Subcutaneous abdominal adipose tissue (tissue), 5 donors: ENCODE measurements around the gene YTHDF2.
"Not testable (repeated sequence)": the region's sequence is repeated elsewhere in the genome, so short reads cannot be mapped to it uniquely, and the experiment has no call there.

Source experiments
- H3K27ac ChIP-seq: one replicate; pipeline ENCODE4 v1.7.0; 2013; ENCODE audit warnings: low read depth, mild to moderate bottlenecking, inconsistent platforms, low read length, moderate library complexity
- H3K27me3 ChIP-seq, 5 donors: one replicate each; pipeline ENCODE4 v1.7.0; 2013; ENCODE audit warnings: low read length in 5 of 5, inconsistent platforms in 1 of 5; ENCODE audit not compliant: control insufficient read depth in 5 of 5, insufficient read depth in 4 of 5
- H3K36me3 ChIP-seq, 5 donors: one replicate each; pipeline ENCODE4 v1.7.0; 2013; ENCODE audit warnings: low read length in 5 of 5; ENCODE audit not compliant: control insufficient read depth in 5 of 5, insufficient read depth in 5 of 5
- H3K4me1 ChIP-seq, 5 donors: one replicate each; pipeline ENCODE4 v1.7.0; 2013; ENCODE audit warnings: low read length in 5 of 5, mild to moderate bottlenecking in 3 of 5, moderate library complexity in 1 of 5; ENCODE audit not compliant: control insufficient read depth in 5 of 5, insufficient read depth in 5 of 5
- H3K4me3 ChIP-seq, 5 donors: one replicate each; pipeline ENCODE4 v1.7.0; 2013; ENCODE audit warnings: low read length in 5 of 5, low read depth in 1 of 5
- H3K9ac ChIP-seq, 5 donors: one replicate each; pipeline ENCODE4 v1.7.0; 2013; ENCODE audit warnings: low read length in 5 of 5, mild to moderate bottlenecking in 4 of 5, moderate library complexity in 3 of 5
- H3K9me3 ChIP-seq, 5 donors: one replicate each; pipeline ENCODE4 v1.7.0; 2013; ENCODE audit warnings: low read length in 5 of 5; ENCODE audit not compliant: control insufficient read depth in 5 of 5
- donor health status: healthy.
- donor health status: healthy.
- donor health status: healthy.
- donor health status: healthy.
- donor health status: healthy.

YTHDF2 gene

GRCh38 chr1:28778021-28778420 is 41.3 kb downstream of the YTHDF2 start:
- Histone ChIP-seq H3K9me3 (no peaks in the 10 kb centered on the region), H3K9ac (no peak overlapping the region), H3K4me3 (no peak overlapping the region), H3K4me1 (peaks cover 3 to 19% (median 14%) of the 10 kb centered on the region in 5 donors), H3K27ac (no peak overlapping the region), H3K27me3 (no peaks in the 10 kb centered on the region), H3K36me3 (no peaks in the 10 kb centered on the region)

- no peak overlapping the region for H3K4me3 ChIP-seq
- no peaks in the 10 kb centered on the region for H3K9me3 ChIP-seq
- peak overlapping the region in 1 of 5 donors; percentile 35 for H3K9ac ChIP-seq
- peaks cover 3 to 9% (median 8%) of the 10 kb centered on the region in 5 donors for H3K4me1 ChIP-seq
- no peaks in the 10 kb centered on the region for H3K27me3 ChIP-seq
- no peak overlapping the region for H3K27ac ChIP-seq
- no peaks in the 10 kb centered on the region for H3K36me3 ChIP-seq
Observed at GRCh38 chr1:28779751-28780408, 43.1 kb downstream of the YTHDF2 start.

- Histone ChIP-seq H3K4me3 (no peak overlapping the region), H3K4me1 (peaks cover 0 to 5% (median 0%) of the 10 kb centered on the region in 5 donors), H3K9me3 (no peaks in the 10 kb centered on the region), H3K9ac (no peak overlapping the region), H3K27ac (no peak overlapping the region), H3K27me3 (no peaks in the 10 kb centered on the region), H3K36me3 (no peaks in the 10 kb centered on the region)
Observed at GRCh38 chr1:28781305-28781704, 44.6 kb downstream of the YTHDF2 start.

GRCh38 chr1:28782011-28782410 is 45.3 kb downstream of the YTHDF2 start:
- Histone ChIP-seq H3K4me3 (no peak overlapping the region), H3K27me3 (no peaks in the 10 kb centered on the region), H3K36me3 (no peaks in the 10 kb centered on the region), H3K9ac (peak overlapping the region in 1 of 5 donors; percentile 10), H3K27ac (no peak overlapping the region), H3K4me1 (peaks cover 0 to 5% (median 0%) of the 10 kb centered on the region in 5 donors), H3K9me3 (no peaks in the 10 kb centered on the region)

GRCh38 chr1:28783363-28783762 is 46.6 kb downstream of the YTHDF2 start:
- Histone ChIP-seq H3K9me3 (no peaks in the 10 kb centered on the region), H3K4me3 (no peak overlapping the region), H3K9ac (no peak overlapping the region), H3K4me1 (peaks cover 0 to 5% (median 0%) of the 10 kb centered on the region in 5 donors), H3K27me3 (no peaks in the 10 kb centered on the region), H3K36me3 (no peaks in the 10 kb centered on the region), H3K27ac (no peak overlapping the region)

GRCh38 chr1:28789412-28789811 is 52.7 kb downstream of the YTHDF2 start:
- no peaks in the 10 kb centered on the region for H3K9me3 ChIP-seq
- peaks cover 0 to 5% (median 0%) of the 10 kb centered on the region in 5 donors for H3K4me1 ChIP-seq
- no peak overlapping the region for H3K27ac ChIP-seq
- H3K4me3 ChIP-seq, result no peak overlapping the region
- peaks cover 0 to 2% (median 0%) of the 10 kb centered on the region in 5 donors for H3K27me3 ChIP-seq
- H3K36me3 ChIP-seq, result no peaks in the 10 kb centered on the region
- H3K9ac ChIP-seq, result no peak overlapping the region

- no peak overlapping the region for H3K27ac ChIP-seq
- no peak overlapping the region for H3K4me3 ChIP-seq
- no peak overlapping the region for H3K9ac ChIP-seq
- peaks cover 0 to 5% (median 0%) of the 10 kb centered on the region in 5 donors for H3K4me1 ChIP-seq
- peaks cover 0 to 2% (median 0%) of the 10 kb centered on the region in 5 donors for H3K27me3 ChIP-seq
- H3K36me3 ChIP-seq, result no peaks in the 10 kb centered on the region
- no peaks in the 10 kb centered on the region for H3K9me3 ChIP-seq
Observed at GRCh38 chr1:28789816-28790215, 53.1 kb downstream of the YTHDF2 start.

- no peaks in the 10 kb centered on the region for H3K9me3 ChIP-seq
- H3K36me3 ChIP-seq, result no peaks in the 10 kb centered on the region
- H3K27ac ChIP-seq, result no peak overlapping the region
- peaks cover 0 to 2% (median 0%) of the 10 kb centered on the region in 5 donors for H3K27me3 ChIP-seq
- no peak overlapping the region for H3K4me3 ChIP-seq
- H3K9ac ChIP-seq, result no peak overlapping the region
- H3K4me1 ChIP-seq, result peaks cover 0 to 4% (median 1%) of the 10 kb centered on the region in 5 donors
Observed at GRCh38 chr1:28790377-28791035, 53.8 kb downstream of the YTHDF2 start.

- not testable (repeated sequence) for H3K9ac ChIP-seq, H3K9me3 ChIP-seq, H3K27me3 ChIP-seq, H3K4me3 ChIP-seq, H3K27ac ChIP-seq, H3K36me3 ChIP-seq
- peaks cover 0 to 14% (median 10%) of the 10 kb centered on the region in 5 donors for H3K4me1 ChIP-seq
Observed at GRCh38 chr1:28791929-28792328, 55.2 kb downstream of the YTHDF2 start.

GRCh38 chr1:28792644-28793121 is 55.9 kb downstream of the YTHDF2 start:
- Histone ChIP-seq H3K9me3 (no peaks in the 10 kb centered on the region), H3K9ac (no peak overlapping the region), H3K27me3 (peaks cover 0 to 2% (median 0%) of the 10 kb centered on the region in 5 donors), H3K4me3 (no peak overlapping the region), H3K36me3 (no peaks in the 10 kb centered on the region), H3K4me1 (peaks cover 0 to 17% (median 12%) of the 10 kb centered on the region in 5 donors), H3K27ac (no peak overlapping the region)
